HepG2 (cell line): ENCODE measurements around the gene DNAAF8. TPM values are rescaled to one million over a fixed set of nuclear protein-coding genes. Genes with fewer than 3 reads are reported as not detected.

ENCODE experiments used
- CSRNP1 ChIP-seq: sonication (generic); formaldehyde crosslinking; IDR thresholded peaks from 2 replicates; pipeline ENCODE4 v1.8.1; 2023; ENCODE audit warnings: mild to moderate bottlenecking, missing genetic modification reagents
- PATZ1 ChIP-seq: sonication (generic); formaldehyde crosslinking; IDR thresholded peaks from 2 replicates; pipeline ENCODE4 v1.4.0; 2020; ENCODE audit warnings: missing genetic modification reagents
- PRDM10 ChIP-seq: sonication (generic); formaldehyde crosslinking; IDR thresholded peaks from 2 replicates; pipeline ENCODE4 v1.4.0; 2020; ENCODE audit warnings: low read depth, missing genetic modification reagents
- SRF ChIP-seq: IDR thresholded peaks from 2 replicates; pipeline ENCODE4 v1.6.1; 2011; ENCODE audit warnings: mild to moderate bottlenecking, low read depth, low read length, moderate library complexity
- TBX2 ChIP-seq: sonication (generic); formaldehyde crosslinking; IDR thresholded peaks from 2 replicates; pipeline ENCODE4 v1.5.0; 2020; ENCODE audit warnings: missing genetic modification reagents, mild to moderate bottlenecking, borderline replicate concordance
- TSC22D2 ChIP-seq: sonication (generic); formaldehyde crosslinking; IDR thresholded peaks from 2 replicates; pipeline ENCODE4 v1.5.1; 2020; ENCODE audit warnings: missing genetic modification reagents, mild to moderate bottlenecking, borderline replicate concordance
- ZBED4 ChIP-seq: sonication (generic); formaldehyde crosslinking; IDR thresholded peaks from 2 replicates; pipeline ENCODE4 v1.4.0; 2020; ENCODE audit warnings: missing genetic modification reagents, borderline replicate concordance
- ZBTB25 ChIP-seq: IDR thresholded peaks from 2 replicates; pipeline ENCODE4 v1.6.1; 2018; ENCODE audit warnings: missing genetic modification reagents
- ZBTB39 ChIP-seq: sonication (generic); formaldehyde crosslinking; IDR thresholded peaks from 2 replicates; pipeline ENCODE4 v1.5.0; 2020; ENCODE audit warnings: missing genetic modification reagents
- ZFAT ChIP-seq: sonication (generic); formaldehyde crosslinking; conservative IDR thresholded peaks from 2 replicates; pipeline ENCODE4 v1.8.1; 2023; ENCODE audit warnings: missing genetic modification reagents, inconsistent platforms
- ZNF34 ChIP-seq: sonication (generic); formaldehyde crosslinking; IDR thresholded peaks from 2 replicates; pipeline ENCODE4 v1.4.0; 2020; ENCODE audit warnings: mild to moderate bottlenecking, missing genetic modification reagents, borderline replicate concordance
- ZNF747 ChIP-seq: sonication (generic); formaldehyde crosslinking; IDR thresholded peaks from 2 replicates; pipeline ENCODE4 v1.8.1; 2023; ENCODE audit warnings: missing genetic modification reagents, mild to moderate bottlenecking, borderline replicate concordance
- polyA plus RNA-seq, 8 experiments: library from polyadenylated mRNA; depleted of rRNA in 3 of 8; stranded (reverse) in 7 of 8; unstranded in 1 of 8; fragments of >200 nt; fragmentation: Illumina TruSeq in 4 of 8; extraction: Trizol in 4 of 8; gene quantifications; 2 replicates each; pipeline versions ENCODE4 v1.2.1 to v1.2.3, GENCODE V29; 2011 to 2016; ENCODE audit warnings: low read depth in 4 of 8, missing spikeins in 1 of 8, mixed read lengths in 1 of 8; ENCODE audit not compliant: insufficient read depth in 1 of 8
- total RNA-seq, 5 experiments: library from RNA; depleted of rRNA; stranded (reverse); fragments of >200 nt; fragmentation: Illumina TruSeq; extraction: Trizol; gene quantifications; 2 replicates each; pipeline ENCODE4 v1.2.3, GENCODE V29; 2016; ENCODE audit warnings: low read depth in 1 of 5

DNAAF8 gene
- total and polyA plus RNA-seq, 2 of the 13 experiments (the other 11 are each of a cell fraction or from before 2014, with no cell fraction given): 0.44 TPM; not detected in 1

GRCh38 chr16:4768549-4769305 is 34.4 kb downstream of the DNAAF8 start (continued):
- TF ChIP-seq TSC22D2 (no peak), ZBED4 (CRISPR knock-in tag) (no peak), SRF (peak; percentile 75; the same call in 1 of the 2 replicates), TBX2 (CRISPR knock-in tag) (peak; percentile 71), ZBTB25 (CRISPR knock-in tag) (peak; percentile 68; the same call in 1 of the 2 replicates), PATZ1 (CRISPR knock-in tag) (peak; percentile 13; the same call in 1 of the 2 replicates), CSRNP1 (CRISPR knock-in tag) (no peak), PRDM10 (CRISPR knock-in tag) (peak; percentile 72; the same call in 1 of the 2 replicates), ZBTB39 (CRISPR knock-in tag) (no peak), ZNF747 (CRISPR knock-in tag) (no peak), ZNF34 (CRISPR knock-in tag) (no peak), ZFAT (CRISPR knock-in tag) (no peak)
